ENCODE results near the gene PDE7B.
"Not testable (repeated sequence)": the region's sequence is repeated elsewhere in the genome, so short reads cannot be mapped to it uniquely, and the experiment has no call there.

The PDE7B gene

GRCh38 chr6:135861189-135861588, 9.7 kb downstream of the PDE7B start:
- DNase-seq (ENCODE audit: extremely low read depth, insufficient read length): no peak
- H3K27me3 ChIP-seq (replicated peaks; ENCODE audit: control insufficient read depth, insufficient read depth, low read length): no peaks in the 10 kb centered on the region
- no peak overlapping the region for H3K4me3 ChIP-seq (replicated peaks; ENCODE audit: low read depth, low read length)
- H3K36me3 ChIP-seq (ENCODE audit: control insufficient read depth, insufficient read depth, low read length): no peaks in the 10 kb centered on the region
- TF ChIP-seq CTCF (IDR thresholded peaks at IDR 0.05; ENCODE audit: insufficient read depth, low read length, poor library complexity, severe bottlenecking): no peak

GRCh38 chr6:135864929-135865328, 13.4 kb downstream of the PDE7B start:
- not testable (repeated sequence) for H3K27me3 ChIP-seq (replicated peaks; ENCODE audit: control insufficient read depth, insufficient read depth, low read length); DNase-seq (ENCODE audit: extremely low read depth, insufficient read length); H3K36me3 ChIP-seq (ENCODE audit: control insufficient read depth, insufficient read depth, low read length); H3K4me3 ChIP-seq (replicated peaks; ENCODE audit: low read depth, low read length)

- Histone ChIP-seq H3K4me3 (replicated peaks; ENCODE audit: low read depth, low read length) (no peak overlapping the region), H3K36me3 (ENCODE audit: control insufficient read depth, insufficient read depth, low read length) (no peaks in the 10 kb centered on the region), H3K27me3 (replicated peaks; ENCODE audit: control insufficient read depth, insufficient read depth, low read length) (no peaks in the 10 kb centered on the region)
- TF ChIP-seq CTCF (IDR thresholded peaks at IDR 0.05; ENCODE audit: insufficient read depth, low read length, poor library complexity, severe bottlenecking): no peak
- no peak for DNase-seq (ENCODE audit: extremely low read depth, insufficient read length)
Observed at GRCh38 chr6:135866445-135867123, 15.1 kb downstream of the PDE7B start.

- DNase-seq (ENCODE audit: extremely low read depth, insufficient read length): no peak
- no peak for TF ChIP-seq CTCF (IDR thresholded peaks at IDR 0.05; ENCODE audit: insufficient read depth, low read length, poor library complexity, severe bottlenecking)
- H3K27me3 ChIP-seq (replicated peaks; ENCODE audit: control insufficient read depth, insufficient read depth, low read length): no peaks in the 10 kb centered on the region
- no peak overlapping the region for H3K4me3 ChIP-seq (replicated peaks; ENCODE audit: low read depth, low read length)
- no peaks in the 10 kb centered on the region for H3K36me3 ChIP-seq (ENCODE audit: control insufficient read depth, insufficient read depth, low read length)
Observed at GRCh38 chr6:135867332-135867731, 15.8 kb downstream of the PDE7B start.

GRCh38 chr6:135869857-135870256, 18.4 kb downstream of the PDE7B start:
- no peak overlapping the region for H3K4me3 ChIP-seq (replicated peaks; ENCODE audit: low read depth, low read length)
- DNase-seq (ENCODE audit: extremely low read depth, insufficient read length): no peak
- no peak for TF ChIP-seq CTCF (IDR thresholded peaks at IDR 0.05; ENCODE audit: insufficient read depth, low read length, poor library complexity, severe bottlenecking)
- H3K36me3 ChIP-seq (ENCODE audit: control insufficient read depth, insufficient read depth, low read length): no peaks in the 10 kb centered on the region
- H3K27me3 ChIP-seq (replicated peaks; ENCODE audit: control insufficient read depth, insufficient read depth, low read length): no peaks in the 10 kb centered on the region

GRCh38 chr6:135870722-135871121, 19.2 kb downstream of the PDE7B start:
- Histone ChIP-seq H3K36me3 (ENCODE audit: control insufficient read depth, insufficient read depth, low read length) (no peaks in the 10 kb centered on the region), H3K4me3 (replicated peaks; ENCODE audit: low read depth, low read length) (no peak overlapping the region), H3K27me3 (replicated peaks; ENCODE audit: control insufficient read depth, insufficient read depth, low read length) (no peaks in the 10 kb centered on the region)
- TF ChIP-seq CTCF (IDR thresholded peaks at IDR 0.05; ENCODE audit: insufficient read depth, low read length, poor library complexity, severe bottlenecking): no peak
- no peak for DNase-seq (ENCODE audit: extremely low read depth, insufficient read length)

Measured in GM06990 (cell line).